Activated CD4-positive, CD25-positive, alpha-beta regulatory T cell (primary cell): ENCODE data around the gene KANSL1.
A peak's percentile ranks its signal among the peaks of the same experiment; 100 is the strongest.
"Not testable (repeated sequence)": the region's sequence is repeated elsewhere in the genome, so short reads cannot be mapped to it uniquely, and the experiment has no call there.

Experiments
- DNase-seq, 4 experiments: peaks; one replicate each; lab custom pipeline; 2025; lab: John Stamatoyannopoulos, UW

The KANSL1 gene, protein sequence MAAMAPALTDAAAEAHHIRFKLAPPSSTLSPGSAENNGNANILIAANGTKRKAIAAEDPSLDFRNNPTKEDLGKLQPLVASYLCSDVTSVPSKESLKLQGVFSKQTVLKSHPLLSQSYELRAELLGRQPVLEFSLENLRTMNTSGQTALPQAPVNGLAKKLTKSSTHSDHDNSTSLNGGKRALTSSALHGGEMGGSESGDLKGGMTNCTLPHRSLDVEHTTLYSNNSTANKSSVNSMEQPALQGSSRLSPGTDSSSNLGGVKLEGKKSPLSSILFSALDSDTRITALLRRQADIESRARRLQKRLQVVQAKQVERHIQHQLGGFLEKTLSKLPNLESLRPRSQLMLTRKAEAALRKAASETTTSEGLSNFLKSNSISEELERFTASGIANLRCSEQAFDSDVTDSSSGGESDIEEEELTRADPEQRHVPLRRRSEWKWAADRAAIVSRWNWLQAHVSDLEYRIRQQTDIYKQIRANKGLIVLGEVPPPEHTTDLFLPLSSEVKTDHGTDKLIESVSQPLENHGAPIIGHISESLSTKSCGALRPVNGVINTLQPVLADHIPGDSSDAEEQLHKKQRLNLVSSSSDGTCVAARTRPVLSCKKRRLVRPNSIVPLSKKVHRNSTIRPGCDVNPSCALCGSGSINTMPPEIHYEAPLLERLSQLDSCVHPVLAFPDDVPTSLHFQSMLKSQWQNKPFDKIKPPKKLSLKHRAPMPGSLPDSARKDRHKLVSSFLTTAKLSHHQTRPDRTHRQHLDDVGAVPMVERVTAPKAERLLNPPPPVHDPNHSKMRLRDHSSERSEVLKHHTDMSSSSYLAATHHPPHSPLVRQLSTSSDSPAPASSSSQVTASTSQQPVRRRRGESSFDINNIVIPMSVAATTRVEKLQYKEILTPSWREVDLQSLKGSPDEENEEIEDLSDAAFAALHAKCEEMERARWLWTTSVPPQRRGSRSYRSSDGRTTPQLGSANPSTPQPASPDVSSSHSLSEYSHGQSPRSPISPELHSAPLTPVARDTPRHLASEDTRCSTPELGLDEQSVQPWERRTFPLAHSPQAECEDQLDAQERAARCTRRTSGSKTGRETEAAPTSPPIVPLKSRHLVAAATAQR (N-terminal part only)

DNA sequence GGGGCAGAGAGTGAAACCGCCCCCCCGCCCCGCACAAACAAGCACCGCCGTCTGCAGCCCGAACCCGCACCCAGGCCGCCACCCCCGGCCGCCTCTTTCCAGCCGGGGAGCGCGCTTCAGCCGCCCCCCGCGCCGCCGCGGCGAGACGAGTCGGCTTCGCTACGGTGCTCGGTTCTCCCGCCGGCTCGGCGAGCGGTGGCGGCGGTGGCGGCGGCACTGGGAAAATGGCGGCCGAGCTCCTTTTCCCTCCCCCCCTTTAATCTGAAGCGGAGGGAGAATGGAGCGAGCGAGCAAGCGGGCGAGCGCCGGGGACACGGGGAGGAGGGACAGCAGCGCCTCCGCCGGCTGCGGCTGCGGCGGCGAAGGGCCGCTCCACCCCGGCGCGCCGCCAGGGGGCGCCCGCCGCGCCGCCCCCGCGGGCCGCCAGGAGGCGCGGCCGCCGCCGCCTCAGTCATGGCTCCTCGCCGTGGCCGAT lies at the start of gene KANSL1:
Gene KANSL1, minus strand, starts transcription at position 279 of the 475 bp plus-strand sequence. CDS start 21,286 bp downstream, outside the sequence.
- DNase-seq, result peak; percentile 66 to 83 (median 75)

DNA sequence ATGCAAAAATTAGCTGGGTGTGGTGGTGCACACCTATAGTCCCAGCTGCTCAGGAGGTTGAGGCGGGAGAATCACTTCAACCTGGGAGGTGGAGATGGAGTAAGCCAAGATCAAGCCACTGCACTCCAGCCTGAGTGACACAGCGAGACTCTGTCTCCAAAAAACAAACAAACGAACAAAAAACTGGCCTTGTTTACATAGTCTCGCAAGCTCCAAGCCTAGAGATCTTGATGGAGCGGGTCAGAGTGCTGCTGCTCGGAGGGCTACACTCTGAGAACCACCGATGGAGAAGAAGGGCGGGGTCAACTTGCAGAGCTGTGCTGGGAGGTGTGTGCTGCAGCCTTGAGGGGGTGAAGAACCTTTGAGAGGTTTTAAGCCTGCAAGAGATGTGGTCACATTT lies 38.1 kb upstream of the KANSL1 start:
- not testable (repeated sequence) for DNase-seq

DNA sequence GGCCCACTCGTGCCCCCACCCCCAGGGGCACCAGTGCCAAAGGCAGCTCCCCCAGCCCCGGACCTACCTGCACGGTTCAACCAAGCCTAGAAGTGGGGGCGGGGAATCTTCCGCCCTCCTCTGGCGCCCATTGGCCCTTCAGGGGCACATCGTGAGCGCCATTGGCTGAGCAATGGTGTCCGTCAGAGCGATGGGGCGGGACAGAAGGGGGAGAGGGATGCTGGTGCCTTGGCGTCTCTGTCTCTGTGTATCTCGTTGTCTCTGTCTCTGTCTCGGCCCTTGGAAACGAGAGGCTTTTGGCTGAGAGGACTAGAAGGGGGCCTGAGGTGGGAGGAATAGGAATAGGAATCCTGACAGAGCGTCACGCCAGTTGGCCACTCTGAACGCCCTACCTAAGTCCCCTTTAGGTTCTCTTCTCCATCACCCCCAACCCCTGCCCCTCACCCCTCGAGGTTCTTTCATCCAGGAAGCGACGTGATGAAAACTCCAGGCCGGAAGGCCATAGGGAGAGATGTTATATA lies 32.1 kb upstream of the KANSL1 start:
- DNase-seq, result peak; percentile 80 to 85 (median 84)

DNA sequence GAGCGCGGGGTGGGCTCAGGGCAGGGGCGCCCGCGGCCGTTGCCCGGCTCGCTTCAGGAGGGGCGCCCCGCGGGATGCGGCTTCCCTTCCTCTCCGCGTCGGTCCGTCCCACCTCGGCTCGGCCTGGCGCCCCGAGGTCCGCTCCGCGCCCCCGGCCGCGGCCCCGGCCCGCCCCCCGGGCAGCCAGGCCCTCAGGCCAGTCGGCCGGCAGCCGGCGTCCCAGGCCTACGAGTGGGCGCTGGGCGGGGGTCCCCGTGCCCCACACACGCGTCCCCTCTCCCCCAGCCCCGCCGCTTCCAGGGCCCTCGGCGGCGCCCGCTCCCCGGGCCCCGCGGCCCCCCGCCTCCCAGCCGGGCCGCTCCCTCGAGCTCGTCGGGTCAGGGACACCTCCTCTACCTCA lies 31.6 kb upstream of the KANSL1 start:
- DNase-seq, result not testable (repeated sequence)

DNA sequence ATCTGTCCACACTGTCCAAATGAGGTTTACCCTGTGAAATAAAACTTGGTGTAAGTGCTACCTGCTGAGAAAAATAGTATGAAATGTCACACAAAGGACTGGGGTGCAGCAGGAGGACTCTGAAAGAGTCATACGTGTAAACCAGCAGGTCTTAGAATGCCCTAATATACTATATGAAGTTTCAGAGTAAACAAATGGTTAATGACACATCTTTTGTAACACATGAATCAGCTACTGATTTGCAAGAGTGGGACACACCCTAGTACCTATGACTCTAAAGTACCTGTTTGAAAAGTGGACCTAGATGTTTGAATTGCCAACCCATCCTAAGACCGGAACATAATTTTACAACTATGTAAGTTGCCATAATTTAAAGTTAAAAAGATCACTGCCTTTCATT lies 29.8 kb upstream of the KANSL1 start:
- DNase-seq, result not testable (repeated sequence)

DNA sequence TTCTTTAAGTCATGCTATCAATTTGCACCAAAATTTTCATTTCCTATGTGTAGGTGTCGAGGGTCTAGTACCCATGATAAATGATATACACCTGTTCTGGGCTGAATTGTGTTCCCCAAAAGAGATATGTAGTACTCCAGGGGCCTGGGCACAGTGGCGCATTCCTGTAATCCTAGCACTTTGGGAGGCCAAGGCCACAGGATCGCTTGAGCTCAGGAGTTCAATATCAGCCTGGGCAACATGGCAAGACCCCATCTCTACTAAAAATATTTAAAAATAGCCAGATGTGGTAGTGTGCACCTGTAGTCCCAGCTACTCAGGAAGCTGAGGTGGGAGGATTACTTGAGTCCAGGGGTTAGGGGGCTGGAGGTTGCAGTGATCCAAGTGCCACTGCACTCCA lies 23.5 kb upstream of the KANSL1 start:
- no peak for DNase-seq

DNA sequence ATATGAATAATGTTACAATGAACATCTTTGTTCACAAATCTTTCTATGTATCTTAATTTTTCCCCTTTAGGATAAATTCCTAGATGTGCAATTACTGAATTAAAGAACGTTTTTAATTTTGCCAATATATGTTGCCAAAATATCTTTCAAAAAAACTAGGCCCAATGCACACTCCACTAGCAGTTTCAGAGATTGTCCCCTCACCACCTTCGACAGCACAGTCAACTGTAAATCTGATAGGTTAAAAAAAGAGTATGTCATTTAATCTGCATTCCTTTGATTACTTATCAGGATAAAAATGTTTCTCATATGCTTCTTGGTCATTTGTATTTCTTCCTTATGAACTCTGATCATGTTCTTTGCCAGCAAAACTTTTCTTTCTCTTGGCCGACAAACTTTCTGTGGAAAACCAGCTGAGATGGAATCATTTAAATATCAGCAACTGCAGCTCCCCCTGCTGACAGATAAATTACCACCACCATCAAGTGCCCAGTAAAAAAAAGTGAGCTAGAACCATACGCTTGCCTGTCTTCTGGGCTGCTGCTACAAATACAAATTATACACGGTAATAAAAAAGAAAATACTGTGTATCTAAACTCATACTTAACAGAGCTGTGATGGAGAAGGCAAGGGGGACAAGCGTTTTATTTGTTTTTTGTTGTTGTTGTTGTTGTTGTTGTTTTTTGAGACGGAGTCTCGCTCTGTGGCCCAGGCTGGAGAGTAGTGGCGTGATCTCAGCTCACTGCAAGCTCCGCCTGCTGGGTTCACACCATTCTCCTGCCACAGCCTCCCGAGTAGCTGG lies 19.6 kb upstream of the KANSL1 start:
- peak in 3 of 4 experiments; percentile 9 to 22 (median 19) for DNase-seq

DNA sequence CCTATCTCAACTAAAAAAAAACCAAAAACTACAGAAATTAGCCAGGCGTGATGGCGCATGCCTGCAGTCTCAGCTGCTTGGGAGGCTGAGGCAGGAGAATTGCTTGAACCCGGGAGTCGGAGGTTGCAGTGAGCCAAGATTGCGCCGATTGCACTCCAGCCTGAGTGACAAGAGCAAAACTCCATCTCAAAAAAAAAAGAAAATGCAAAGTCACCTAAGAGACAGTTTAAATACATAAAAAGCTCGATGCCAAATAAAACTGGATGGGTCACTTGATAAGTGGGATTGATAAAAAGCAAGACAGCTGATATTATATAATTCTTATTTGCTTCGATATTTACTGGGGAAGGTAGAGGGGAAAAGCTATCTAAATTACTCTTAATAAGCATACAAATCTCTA lies 15.8 kb upstream of the KANSL1 start:
- no peak for DNase-seq

DNA sequence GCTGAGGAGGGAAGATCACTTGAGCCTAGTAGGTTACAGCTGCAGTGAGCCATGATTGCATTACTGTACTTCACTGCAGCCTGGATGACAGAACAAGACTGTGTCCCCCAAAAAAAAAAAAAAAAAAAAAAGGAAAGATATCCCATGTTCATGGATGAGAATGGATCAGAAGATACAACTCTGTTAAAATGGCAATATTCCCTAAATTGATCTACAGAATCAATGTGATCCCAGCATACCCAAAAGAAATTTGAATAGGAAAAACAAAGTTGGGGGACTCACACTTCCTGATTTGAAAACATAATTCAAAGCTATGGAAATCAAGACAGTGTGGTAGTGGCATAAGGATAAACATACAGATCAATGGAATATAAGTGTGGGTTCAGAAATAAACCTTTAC lies 12.7 kb upstream of the KANSL1 start:
- DNase-seq, result no peak

DNA sequence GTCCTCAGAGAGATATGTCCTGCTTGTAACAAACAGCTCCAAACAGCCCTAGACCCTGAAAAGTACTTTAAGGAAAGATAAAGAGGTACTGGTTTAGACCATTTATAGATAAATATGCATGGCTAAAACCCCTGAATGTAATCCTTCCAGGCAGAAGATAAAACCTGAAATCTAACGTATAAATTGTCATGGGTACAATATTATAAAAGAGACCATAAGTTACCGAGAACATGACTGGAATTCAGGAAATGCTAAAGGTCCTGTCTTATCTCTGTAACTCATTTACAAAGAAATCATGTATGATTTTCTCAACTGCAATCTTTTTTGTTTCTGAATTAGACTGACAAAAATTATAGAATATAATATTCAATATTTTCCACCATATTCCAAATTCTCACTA lies 9.2 kb upstream of the KANSL1 start:
- DNase-seq, result no peak

DNA sequence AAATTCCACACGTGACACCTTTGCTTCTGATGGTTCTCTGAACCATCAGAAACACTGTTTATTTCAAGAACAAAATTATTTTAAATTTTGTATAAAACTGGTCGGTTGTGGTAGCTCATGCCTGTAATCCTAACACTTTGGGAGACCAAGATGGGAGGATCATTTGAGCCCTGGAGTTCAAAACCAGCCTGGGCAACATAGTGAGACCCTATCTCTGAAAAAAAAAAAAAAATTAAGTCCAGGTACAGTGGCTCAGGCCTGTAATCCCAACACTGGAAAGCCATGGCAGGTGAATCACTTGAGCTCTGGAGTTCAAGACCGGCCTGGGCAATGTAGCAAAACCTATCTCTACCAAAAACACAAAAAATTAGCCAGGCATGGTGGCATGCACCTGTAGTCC lies 8.3 kb upstream of the KANSL1 start:
- no peak for DNase-seq

DNA sequence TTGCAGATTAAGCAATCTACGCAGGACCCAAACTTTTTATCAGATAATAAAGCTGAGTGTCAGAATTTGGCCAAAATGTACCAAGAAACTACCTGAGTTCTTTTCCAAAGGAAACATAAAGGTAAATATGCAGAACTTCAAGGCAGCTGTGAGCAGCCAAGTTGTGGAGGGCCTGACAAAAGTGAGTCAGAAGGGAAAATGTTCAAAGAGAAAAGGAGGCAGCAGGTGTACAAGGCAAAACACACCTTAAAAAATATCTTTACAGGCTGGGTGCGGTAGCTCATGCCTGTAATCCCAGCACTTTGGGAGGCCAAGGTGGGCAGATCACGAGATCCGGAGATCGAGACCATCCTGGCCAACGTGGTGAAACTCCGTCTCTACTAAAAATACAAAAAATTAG lies 7.0 kb upstream of the KANSL1 start:
- DNase-seq, result no peak

DNA sequence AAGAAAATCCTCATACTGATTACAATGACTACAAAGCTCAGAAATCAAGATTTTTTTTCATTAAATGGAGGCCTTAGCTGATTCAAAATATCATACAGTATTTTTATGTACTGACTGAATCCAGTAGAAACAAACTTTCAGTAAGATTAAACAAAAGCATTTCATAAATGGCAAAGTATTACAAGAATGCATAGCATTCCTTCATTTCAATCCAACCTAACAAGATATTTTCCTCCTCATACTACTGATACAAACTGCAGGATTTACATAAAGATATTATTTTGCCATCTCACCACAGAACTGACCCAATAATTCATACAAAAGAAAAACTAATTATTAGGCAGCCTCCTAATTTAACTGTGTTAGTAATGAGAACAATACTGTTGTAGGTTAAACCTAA lies 6.2 kb upstream of the KANSL1 start:
- DNase-seq, result no peak

DNA sequence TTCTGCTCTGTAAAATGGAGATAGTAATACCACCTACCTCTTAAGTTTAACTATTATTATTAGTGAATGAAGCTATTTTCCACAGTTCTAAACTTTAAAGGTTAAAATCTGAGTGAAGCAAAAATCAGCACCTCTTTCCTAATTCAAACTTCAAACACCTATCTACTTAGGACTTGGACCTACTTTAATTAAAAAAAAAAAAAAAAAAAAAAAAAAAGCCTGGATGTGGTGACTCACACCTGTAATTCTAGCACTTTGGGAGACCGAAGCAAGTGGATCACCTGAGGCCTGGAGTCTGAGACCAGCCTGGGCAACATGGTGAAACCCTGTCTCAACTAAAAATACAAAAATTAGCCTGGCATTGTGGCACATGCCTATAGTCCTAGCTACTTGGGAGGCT lies 5.0 kb upstream of the KANSL1 start:
- DNase-seq, result no peak

DNA sequence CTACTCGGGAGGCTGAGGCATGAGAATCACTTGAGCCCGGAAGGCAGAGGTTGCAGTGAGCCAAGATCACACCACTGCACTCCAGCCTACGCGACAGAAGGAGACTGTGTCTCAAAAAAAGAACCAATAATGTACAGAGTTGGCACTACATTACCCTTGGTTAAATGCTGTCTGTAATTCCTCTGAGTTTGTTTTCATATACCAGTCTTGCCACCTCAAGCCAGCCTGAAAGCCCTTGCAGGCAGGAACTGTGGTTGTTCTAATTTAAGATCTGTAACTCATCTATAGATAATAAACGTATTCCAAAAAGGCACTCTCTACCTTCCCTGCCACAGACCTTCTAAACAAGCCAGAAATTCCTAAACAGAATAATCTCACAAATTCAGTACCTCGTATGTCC lies 4.3 kb upstream of the KANSL1 start:
- no peak for DNase-seq

DNA sequence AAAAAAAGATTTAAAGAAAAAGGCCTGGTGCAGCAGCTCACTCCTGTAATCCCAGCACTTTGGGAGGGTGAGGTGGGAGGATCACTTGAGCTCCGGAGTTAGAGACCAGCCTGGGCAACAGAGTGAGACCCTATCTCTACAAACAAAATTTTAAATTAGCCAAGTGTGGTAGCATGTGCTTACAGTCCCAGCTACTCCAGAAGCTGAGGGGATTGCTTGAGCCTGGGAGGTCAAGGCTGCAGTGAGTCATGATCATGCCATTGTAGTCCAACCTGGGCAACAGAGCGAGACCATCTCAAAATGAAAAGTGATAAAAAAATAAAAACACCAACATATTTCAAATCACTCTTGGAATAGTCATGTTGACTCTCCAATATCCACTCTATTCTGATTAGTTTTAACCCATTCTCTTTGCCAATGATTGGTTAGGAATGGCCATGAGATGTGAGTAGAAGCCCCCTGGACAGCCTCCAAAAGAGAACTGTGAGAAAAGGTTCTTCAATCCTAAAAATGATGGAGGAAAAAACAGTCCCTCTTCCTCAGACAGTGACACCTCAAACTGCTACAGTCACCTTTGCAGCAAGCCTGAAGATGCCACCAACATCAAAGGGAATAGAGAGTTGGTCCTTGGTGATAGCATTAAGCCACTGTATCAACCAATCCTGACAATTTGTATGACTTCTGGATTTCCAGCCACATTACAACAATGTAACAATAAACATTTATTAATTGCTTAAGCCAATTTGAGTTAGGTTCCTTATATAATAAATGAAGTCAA lies 2.9 kb upstream of the KANSL1 start:
- DNase-seq, result no peak

DNA sequence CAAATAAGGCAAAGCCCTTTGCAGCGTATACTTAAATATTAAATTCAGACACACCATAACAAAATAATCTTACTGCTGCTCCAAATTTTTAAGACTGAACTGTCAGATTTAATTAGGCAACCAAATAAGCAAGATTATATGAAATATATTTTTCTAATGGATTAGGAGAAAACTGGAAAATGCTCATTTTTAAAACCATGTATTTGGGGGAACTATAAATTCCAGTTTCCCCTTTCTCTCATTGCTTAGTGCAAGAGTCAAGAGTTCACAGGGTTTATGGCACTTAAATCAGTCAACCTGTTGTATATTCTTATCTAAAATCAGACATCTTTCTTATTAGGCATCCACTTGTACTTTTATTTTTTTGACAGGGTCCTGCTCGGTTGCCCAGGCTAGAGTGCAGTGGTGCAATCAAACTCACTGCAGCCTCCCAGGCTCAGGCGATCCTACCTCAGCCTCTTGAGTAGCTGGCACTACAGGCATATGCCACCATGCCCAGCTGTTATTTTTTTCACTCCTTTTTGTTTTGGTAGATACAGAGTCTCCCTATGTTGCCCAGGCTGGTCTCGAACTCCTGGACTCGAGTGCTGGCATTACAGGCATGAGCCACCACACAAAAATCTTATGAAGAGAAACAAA lies 2.1 kb upstream of the KANSL1 start:
- no peak for DNase-seq

DNA sequence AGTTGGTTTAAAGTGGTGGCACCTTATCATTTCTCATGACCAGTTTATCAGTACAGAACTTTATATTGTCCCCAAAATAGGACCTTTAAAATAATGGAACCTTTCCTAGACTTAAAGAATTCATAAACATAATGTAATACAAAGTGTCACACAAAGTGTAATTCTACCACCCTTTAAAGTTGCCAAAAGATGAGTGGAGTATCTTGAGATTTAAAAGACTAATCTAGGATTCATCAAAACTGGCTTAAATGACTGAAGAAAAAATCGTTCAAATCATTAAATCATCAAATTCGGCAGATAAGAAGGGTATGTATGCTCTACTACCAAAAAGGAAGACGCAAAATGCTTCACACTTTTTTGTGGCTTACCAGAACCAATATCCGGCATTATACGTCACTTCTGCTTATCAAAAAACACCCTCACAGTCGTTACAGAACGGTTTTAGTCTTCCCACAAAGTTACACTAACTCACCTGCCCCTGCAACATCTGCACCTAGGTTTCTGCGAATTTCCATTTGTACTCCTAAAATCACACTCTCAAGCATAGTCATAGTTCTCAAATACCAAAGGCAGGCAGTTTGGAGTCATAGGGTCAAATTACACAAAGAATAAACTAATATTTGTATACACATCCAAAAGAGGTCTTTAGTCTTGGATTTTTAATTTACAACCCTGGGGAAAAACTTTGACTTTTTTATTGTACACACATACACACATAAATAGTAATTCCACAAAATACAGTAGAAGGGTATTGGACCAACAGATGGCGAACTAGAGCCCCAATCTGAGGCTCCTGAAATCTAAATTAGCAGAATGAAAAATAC lies 1.4 kb upstream of the KANSL1 start:
- peak in 1 of 4 experiments; percentile 9 for DNase-seq
